ENCODE data around the gene NTRK2.

- TF ChIP-seq SP1 (IDR thresholded peaks at IDR 0.05) (no peak), HDGF (IDR thresholded peaks at IDR 0.05; ENCODE audit: borderline replicate concordance) (no peak), L3MBTL2 (conservative IDR thresholded peaks at IDR 0.05) (no peak), FOXM1 (IDR thresholded peaks at IDR 0.05; ENCODE audit: borderline replicate concordance) (no peak)
These were observed 222.4 kb downstream of the NTRK2 start for GRCh38 chr9:84891924-84892323.

All from HEK293T (cell line).